HEK293 (cell line): Measurements from ENCODE around the gene SDS.

Experiments
- CTCF ChIA-PET: fragments of 350-600 bp; formaldehyde crosslinking; extraction: SDS; loops from one replicate; lab custom pipeline; 2021; ENCODE audit warnings: antibody characterized with exemption; lab: Yijun Ruan, JAX
- POLR2A ChIA-PET: fragments of 300-600 bp; formaldehyde crosslinking; extraction: SDS; loops from one replicate; lab custom pipeline; 2020; ENCODE audit warnings: antibody characterized with exemption, inconsistent platforms; lab: Yijun Ruan, JAX
- H3K27ac ChIP-seq: fragments of 200-500 bp; sonication (Bioruptor generic); 2 replicates; pipeline ENCODE4 v1.5.1; 2014; ENCODE audit warnings: low read depth, low read length, control low read depth, inconsistent platforms; ENCODE audit errors: extremely low read depth
- H3K36me3 ChIP-seq, 2 experiments: fragments of 200-500 bp in 1 of 2; sonication (Bioruptor generic) in 1 of 2; 1 replicate in 1 of 2; 2 replicates in 1 of 2; pipeline ENCODE4 v1.5.1; 2014 to 2017; ENCODE audit warnings: inconsistent platforms in 2 of 2, low read length in 2 of 2; ENCODE audit not compliant: control insufficient read depth in 2 of 2, insufficient read depth in 1 of 2
- H3K4me1 ChIP-seq: fragments of 200-500 bp; sonication (Bioruptor generic); 2 replicates; pipeline ENCODE4 v1.5.1; 2014; ENCODE audit warnings: mild to moderate bottlenecking, low read length, inconsistent platforms; ENCODE audit not compliant: control insufficient read depth, insufficient read depth
- H3K4me3 ChIP-seq: 2 replicates; pipeline ENCODE4 v1.5.1; 2011; ENCODE audit warnings: low read depth, mild to moderate bottlenecking, control low read depth, low read length, moderate library complexity
- H3K9me3 ChIP-seq: fragments of 200-500 bp; sonication (Bioruptor generic); 2 replicates; pipeline ENCODE4 v1.5.1; 2014; ENCODE audit warnings: low read depth, low read length, inconsistent platforms; ENCODE audit not compliant: control insufficient read depth, insufficient read depth
- AEBP2 ChIP-seq: fragments of 450-650 bp; formaldehyde crosslinking; IDR thresholded peaks from 2 replicates; pipeline ENCODE4 v1.5.1; 2016; ENCODE audit warnings: missing biosample characterization, missing genetic modification characterization, borderline replicate concordance
- FEZF1 ChIP-seq: fragments of 450-650 bp; formaldehyde crosslinking; IDR thresholded peaks from 2 replicates; pipeline ENCODE4 v1.5.1; 2016; ENCODE audit warnings: missing biosample characterization, missing genetic modification characterization
- KLF1 ChIP-seq: fragments of 450-650 bp; formaldehyde crosslinking; IDR thresholded peaks from 2 replicates; pipeline ENCODE4 v1.5.1; 2016; ENCODE audit warnings: missing biosample characterization, missing genetic modification characterization
- KLF8 ChIP-seq: fragments of 450-650 bp; formaldehyde crosslinking; IDR thresholded peaks from 2 replicates; pipeline ENCODE4 v1.5.1; 2016; ENCODE audit warnings: missing biosample characterization, missing genetic modification characterization
- MZF1 ChIP-seq: fragments of 450-650 bp; formaldehyde crosslinking; IDR thresholded peaks from 2 replicates; pipeline ENCODE4 v1.5.1; 2017; ENCODE audit warnings: missing biosample characterization, missing genetic modification characterization, borderline replicate concordance
- SCRT1 ChIP-seq: fragments of 450-650 bp; formaldehyde crosslinking; IDR thresholded peaks from 2 replicates; pipeline ENCODE4 v1.5.1; 2016; ENCODE audit warnings: missing biosample characterization, missing genetic modification characterization, borderline replicate concordance
- TCF7L2 ChIP-seq: IDR thresholded peaks from 2 replicates; pipeline ENCODE4 v1.6.1; 2011; ENCODE audit warnings: low read depth, mild to moderate bottlenecking, inconsistent platforms, low read length, moderate library complexity, borderline replicate concordance
- ZBTB17 ChIP-seq: fragments of 450-650 bp; formaldehyde crosslinking; IDR thresholded peaks from 2 replicates; pipeline ENCODE4 v1.5.1; 2016; ENCODE audit warnings: missing biosample characterization, missing genetic modification characterization
- ZBTB44 ChIP-seq: fragments of 450-650 bp; IDR thresholded peaks from 2 replicates; pipeline ENCODE4 v1.5.1; 2018; ENCODE audit warnings: missing biosample characterization, mild to moderate bottlenecking, missing genetic modification characterization
- ZBTB48 ChIP-seq: fragments of 450-650 bp; formaldehyde crosslinking; IDR thresholded peaks from 2 replicates; pipeline ENCODE4 v1.5.1; 2016; ENCODE audit warnings: missing biosample characterization, missing genetic modification characterization
- ZFP41 ChIP-seq: fragments of 450-650 bp; formaldehyde crosslinking; IDR thresholded peaks from 2 replicates; pipeline ENCODE4 v1.5.1; 2016; ENCODE audit warnings: missing biosample characterization, missing genetic modification characterization, borderline replicate concordance
- ZFP69B ChIP-seq: fragments of 450-650 bp; formaldehyde crosslinking; IDR thresholded peaks from 2 replicates; pipeline ENCODE4 v1.5.1; 2016; ENCODE audit warnings: missing biosample characterization, missing genetic modification characterization
- ZNF10 ChIP-seq: fragments of 450-650 bp; formaldehyde crosslinking; IDR thresholded peaks from 2 replicates; pipeline ENCODE4 v1.5.1; 2017; ENCODE audit warnings: missing biosample characterization, missing genetic modification characterization
- ZNF114 ChIP-seq: fragments of 450-650 bp; formaldehyde crosslinking; IDR thresholded peaks from 2 replicates; pipeline ENCODE4 v1.5.0; 2017; ENCODE audit warnings: missing biosample characterization, missing genetic modification characterization
- ZNF121 ChIP-seq: fragments of 450-650 bp; formaldehyde crosslinking; IDR thresholded peaks from 2 replicates; pipeline ENCODE4 v1.5.1; 2016; ENCODE audit warnings: missing biosample characterization, missing genetic modification characterization
- ZNF133 ChIP-seq: fragments of 450-650 bp; formaldehyde crosslinking; IDR thresholded peaks from 2 replicates; pipeline ENCODE4 v1.5.1; 2016; ENCODE audit warnings: missing biosample characterization, missing genetic modification characterization
- ZNF157 ChIP-seq: fragments of 450-650 bp; formaldehyde crosslinking; IDR thresholded peaks from 2 replicates; pipeline ENCODE4 v1.5.1; 2016; ENCODE audit warnings: missing biosample characterization, missing genetic modification characterization
- ZNF175 ChIP-seq: fragments of 450-650 bp; formaldehyde crosslinking; IDR thresholded peaks from 2 replicates; pipeline ENCODE4 v1.5.1; 2016; ENCODE audit warnings: missing biosample characterization, missing genetic modification characterization
- ZNF221 ChIP-seq: fragments of 450-650 bp; formaldehyde crosslinking; IDR thresholded peaks from 2 replicates; pipeline ENCODE4 v1.5.1; 2017; ENCODE audit warnings: missing biosample characterization, missing genetic modification characterization, borderline replicate concordance
- ZNF48 ChIP-seq: fragments of 450-650 bp; formaldehyde crosslinking; IDR thresholded peaks from 2 replicates; pipeline ENCODE4 v1.5.1; 2016; ENCODE audit warnings: missing biosample characterization, missing genetic modification characterization
- ZNF488 ChIP-seq: fragments of 450-650 bp; formaldehyde crosslinking; IDR thresholded peaks from 2 replicates; pipeline ENCODE4 v1.5.1; 2016; ENCODE audit warnings: missing biosample characterization, missing genetic modification characterization
- ZNF548 ChIP-seq: fragments of 450-650 bp; formaldehyde crosslinking; IDR thresholded peaks from 2 replicates; pipeline ENCODE4 v1.5.1; 2016; ENCODE audit warnings: missing biosample characterization, missing genetic modification characterization
- ZNF571 ChIP-seq: fragments of 450-650 bp; formaldehyde crosslinking; IDR thresholded peaks from 2 replicates; pipeline ENCODE4 v1.5.0; 2017; ENCODE audit warnings: missing biosample characterization, missing genetic modification characterization
- ZNF707 ChIP-seq: fragments of 450-650 bp; formaldehyde crosslinking; IDR thresholded peaks from 2 replicates; pipeline ENCODE4 v1.5.1; 2016; ENCODE audit warnings: missing biosample characterization, missing genetic modification characterization
- ZNF747 ChIP-seq: fragments of 450-650 bp; formaldehyde crosslinking; IDR thresholded peaks from 2 replicates; pipeline ENCODE4 v1.5.1; 2016; ENCODE audit warnings: missing biosample characterization, missing genetic modification characterization
- ZNF777 ChIP-seq: fragments of 450-650 bp; formaldehyde crosslinking; IDR thresholded peaks from 2 replicates; pipeline ENCODE4 v1.5.1; 2017; ENCODE audit warnings: missing biosample characterization, missing genetic modification characterization, borderline replicate concordance
- TF ChIP-seq, protein P1 (sequence below): fragments of 450-650 bp; formaldehyde crosslinking; IDR thresholded peaks from 2 replicates; pipeline ENCODE4 v1.5.1; 2016; ENCODE audit warnings: missing biosample characterization, missing genetic modification characterization
- TF ChIP-seq, protein P2 (sequence below): fragments of 450-650 bp; IDR thresholded peaks from 2 replicates; pipeline ENCODE4 v1.5.1; 2018; ENCODE audit warnings: missing biosample characterization, missing genetic modification characterization
- TF ChIP-seq, protein P3 (sequence below): fragments of 450-650 bp; formaldehyde crosslinking; IDR thresholded peaks from 2 replicates; pipeline ENCODE4 v1.5.1; 2017; ENCODE audit warnings: missing biosample characterization, missing genetic modification characterization

SDS gene

DNA sequence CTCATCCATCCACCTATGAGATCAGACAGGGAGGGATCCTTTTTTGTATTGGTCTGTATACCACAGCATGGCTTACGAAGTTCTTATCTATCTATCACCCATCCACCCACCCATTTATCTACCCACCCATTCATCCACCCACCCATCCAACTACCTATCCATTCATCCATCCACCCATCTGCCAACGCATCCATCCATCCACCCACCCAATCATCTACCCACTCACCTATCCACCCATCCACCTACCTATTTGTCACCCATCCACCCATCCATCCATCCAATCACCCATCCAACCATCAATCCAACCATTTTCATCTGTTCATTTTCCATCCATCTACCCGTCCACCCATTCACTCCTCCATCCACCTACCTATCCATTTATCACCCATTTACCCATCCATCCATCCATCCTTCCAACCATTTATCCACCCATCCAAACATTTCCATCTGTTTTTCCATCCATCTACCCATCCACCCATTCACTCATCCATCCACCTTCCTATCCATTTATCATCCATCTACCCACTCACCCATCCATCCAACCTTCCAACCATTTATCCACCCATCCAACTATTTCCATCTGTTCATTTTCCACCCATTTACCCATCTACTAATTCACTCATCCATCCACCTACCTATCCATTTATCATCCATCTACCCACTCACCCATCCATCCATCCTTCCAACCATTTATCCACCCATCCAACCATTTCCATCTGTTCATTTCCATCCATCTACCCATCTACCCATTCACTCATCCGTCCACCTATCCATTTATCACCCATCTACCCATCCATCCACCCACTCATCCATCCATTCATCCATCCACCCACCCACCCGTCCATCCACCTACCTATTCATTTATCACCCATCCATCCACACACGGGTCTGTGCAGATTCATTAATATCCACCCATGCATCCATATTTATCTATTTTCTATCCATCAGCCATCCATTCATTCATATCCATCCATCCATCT is 13.3 kb downstream of the SDS start (continued):
- TF ChIP-seq AEBP2 (tag by site-specific recombination), result no peak
- no peak for TF ChIP-seq ZNF133 (tag by site-specific recombination)
- TF ChIP-seq ZNF175 (tag by site-specific recombination), result no peak
- TF ChIP-seq, protein P1, sequence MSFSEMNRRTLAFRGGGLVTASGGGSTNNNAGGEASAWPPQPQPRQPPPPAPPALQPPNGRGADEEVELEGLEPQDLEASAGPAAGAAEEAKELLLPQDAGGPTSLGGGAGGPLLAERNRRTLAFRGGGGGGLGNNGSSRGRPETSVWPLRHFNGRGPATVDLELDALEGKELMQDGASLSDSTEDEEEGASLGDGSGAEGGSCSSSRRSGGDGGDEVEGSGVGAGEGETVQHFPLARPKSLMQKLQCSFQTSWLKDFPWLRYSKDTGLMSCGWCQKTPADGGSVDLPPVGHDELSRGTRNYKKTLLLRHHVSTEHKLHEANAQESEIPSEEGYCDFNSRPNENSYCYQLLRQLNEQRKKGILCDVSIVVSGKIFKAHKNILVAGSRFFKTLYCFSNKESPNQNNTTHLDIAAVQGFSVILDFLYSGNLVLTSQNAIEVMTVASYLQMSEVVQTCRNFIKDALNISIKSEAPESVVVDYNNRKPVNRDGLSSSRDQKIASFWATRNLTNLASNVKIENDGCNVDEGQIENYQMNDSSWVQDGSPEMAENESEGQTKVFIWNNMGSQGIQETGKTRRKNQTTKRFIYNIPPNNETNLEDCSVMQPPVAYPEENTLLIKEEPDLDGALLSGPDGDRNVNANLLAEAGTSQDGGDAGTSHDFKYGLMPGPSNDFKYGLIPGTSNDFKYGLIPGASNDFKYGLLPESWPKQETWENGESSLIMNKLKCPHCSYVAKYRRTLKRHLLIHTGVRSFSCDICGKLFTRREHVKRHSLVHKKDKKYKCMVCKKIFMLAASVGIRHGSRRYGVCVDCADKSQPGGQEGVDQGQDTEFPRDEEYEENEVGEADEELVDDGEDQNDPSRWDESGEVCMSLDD (tag by site-specific recombination), result no peak
- TF ChIP-seq MZF1, result no peak
- no peak for TF ChIP-seq ZBTB48 (tag by site-specific recombination)
- no peak for TF ChIP-seq ZNF548 (tag by site-specific recombination)
- TF ChIP-seq KLF1 (tag by site-specific recombination), result no peak
- no peak for TF ChIP-seq ZFP41 (tag by site-specific recombination)
- TF ChIP-seq ZBTB17 (tag by site-specific recombination), result peak; percentile 91
- no peak for TF ChIP-seq ZNF777
- TF ChIP-seq, protein P2, sequence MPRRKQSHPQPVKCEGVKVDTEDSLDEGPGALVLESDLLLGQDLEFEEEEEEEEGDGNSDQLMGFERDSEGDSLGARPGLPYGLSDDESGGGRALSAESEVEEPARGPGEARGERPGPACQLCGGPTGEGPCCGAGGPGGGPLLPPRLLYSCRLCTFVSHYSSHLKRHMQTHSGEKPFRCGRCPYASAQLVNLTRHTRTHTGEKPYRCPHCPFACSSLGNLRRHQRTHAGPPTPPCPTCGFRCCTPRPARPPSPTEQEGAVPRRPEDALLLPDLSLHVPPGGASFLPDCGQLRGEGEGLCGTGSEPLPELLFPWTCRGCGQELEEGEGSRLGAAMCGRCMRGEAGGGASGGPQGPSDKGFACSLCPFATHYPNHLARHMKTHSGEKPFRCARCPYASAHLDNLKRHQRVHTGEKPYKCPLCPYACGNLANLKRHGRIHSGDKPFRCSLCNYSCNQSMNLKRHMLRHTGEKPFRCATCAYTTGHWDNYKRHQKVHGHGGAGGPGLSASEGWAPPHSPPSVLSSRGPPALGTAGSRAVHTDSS, result no peak
- no peak for TF ChIP-seq TCF7L2
- no peak for TF ChIP-seq ZNF571 (tag by site-specific recombination)
- no peak for TF ChIP-seq SCRT1 (tag by site-specific recombination)
- TF ChIP-seq ZFP69B (tag by site-specific recombination), result no peak
- no peak for TF ChIP-seq ZNF488 (tag by site-specific recombination)
- no peak for TF ChIP-seq ZNF221 (tag by site-specific recombination)

DNA sequence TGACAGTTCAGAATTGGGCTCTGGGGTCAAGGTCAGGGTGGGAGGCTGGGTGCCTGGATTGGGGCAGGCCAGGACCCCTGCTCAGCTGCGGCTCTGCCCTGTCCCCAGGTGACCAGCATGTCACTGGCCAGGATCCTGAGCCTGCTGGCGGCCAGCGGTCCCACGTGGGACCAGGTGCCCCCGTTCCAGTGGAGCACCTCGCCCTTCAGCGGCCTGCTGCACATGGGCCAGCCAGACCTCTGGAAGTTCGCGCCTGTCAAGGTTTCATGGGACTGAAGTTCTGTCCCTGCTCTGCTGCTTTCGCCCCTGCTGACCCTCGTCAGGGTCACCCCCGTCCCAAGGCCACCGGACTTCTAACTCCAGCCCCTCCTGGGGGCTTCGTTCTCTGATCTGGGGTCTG is 15.3 kb downstream of the SDS start:
- ChIA-PET CTCF (no interaction called here), POLR2A (no interaction called here)
- TF ChIP-seq ZBTB44 (tag by site-specific recombination) (no peak), ZNF707 (tag by site-specific recombination) (no peak), ZNF10 (no peak), KLF8 (tag by site-specific recombination) (no peak), ZNF48 (tag by site-specific recombination) (no peak), ZNF121 (tag by site-specific recombination) (no peak), ZNF157 (tag by site-specific recombination) (no peak), FEZF1 (tag by site-specific recombination) (no peak), ZNF747 (tag by site-specific recombination) (no peak), ZNF114 (tag by site-specific recombination) (no peak)
- TF ChIP-seq, protein P3, sequence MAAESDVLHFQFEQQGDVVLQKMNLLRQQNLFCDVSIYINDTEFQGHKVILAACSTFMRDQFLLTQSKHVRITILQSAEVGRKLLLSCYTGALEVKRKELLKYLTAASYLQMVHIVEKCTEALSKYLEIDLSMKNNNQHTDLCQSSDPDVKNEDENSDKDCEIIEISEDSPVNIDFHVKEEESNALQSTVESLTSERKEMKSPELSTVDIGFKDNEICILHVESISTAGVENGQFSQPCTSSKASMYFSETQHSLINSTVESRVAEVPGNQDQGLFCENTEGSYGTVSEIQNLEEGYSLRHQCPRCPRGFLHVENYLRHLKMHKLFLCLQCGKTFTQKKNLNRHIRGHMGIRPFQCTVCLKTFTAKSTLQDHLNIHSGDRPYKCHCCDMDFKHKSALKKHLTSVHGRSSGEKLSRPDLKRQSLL (tag by site-specific recombination), result no peak
- Histone ChIP-seq H3K36me3 (peaks cover 7 to 52% of the 10 kb centered on the region in 2 experiments; a peak in 2 of 3 replicates), H3K4me1 (no peaks in the 10 kb centered on the region), H3K4me3 (no peak overlapping the region), H3K9me3 (no peaks in the 10 kb centered on the region), H3K27ac (no peak overlapping the region)
